Osteocyte (in vitro differentiated cells): ENCODE results near the gene CSE1L. TPM values are rescaled to one million over a fixed set of nuclear protein-coding genes. Genes with fewer than 3 reads are reported as not detected.
"Not testable (repeated sequence)": the region's sequence is repeated elsewhere in the genome, so short reads cannot be mapped to it uniquely, and the experiment has no call there.

Experiments
- DNase-seq: peaks from one replicate; pipeline ENCODE4 v3.0.0; 2021; ENCODE audit warnings: mixed read lengths; ENCODE audit not compliant: unreplicated experiment; ENCODE audit errors: extremely low spot score
- H3K27ac Mint-ChIP-seq: one replicate; pipeline ENCODE4 v1.8.0; 2021; ENCODE audit warnings: mild to moderate bottlenecking, mixed read lengths; ENCODE audit not compliant: unreplicated experiment
- H3K27me3 Mint-ChIP-seq: one replicate; pipeline ENCODE4 v1.8.0; 2021; ENCODE audit warnings: mixed read lengths; ENCODE audit not compliant: unreplicated experiment
- H3K36me3 Mint-ChIP-seq: one replicate; pipeline ENCODE4 v1.8.0; 2021; ENCODE audit warnings: mixed read lengths; ENCODE audit not compliant: unreplicated experiment
- H3K4me1 Mint-ChIP-seq: one replicate; pipeline ENCODE4 v1.8.0; 2021; ENCODE audit warnings: mixed read lengths; ENCODE audit not compliant: unreplicated experiment
- H3K4me3 Mint-ChIP-seq: one replicate; pipeline ENCODE4 v1.8.0; 2021; ENCODE audit warnings: mild to moderate bottlenecking, moderate library complexity, mixed read lengths; ENCODE audit not compliant: unreplicated experiment
- H3K9me3 Mint-ChIP-seq: one replicate; pipeline ENCODE4 v1.8.0; 2021; ENCODE audit warnings: mixed read lengths; ENCODE audit not compliant: unreplicated experiment
- CTCF ChIP-seq: fragments of 200-600 bp; sonication (generic); IDR thresholded peaks from 2 replicates; pipeline ENCODE4 v1.5.0; 2021; ENCODE audit warnings: antibody characterized with exemption, mild to moderate bottlenecking, moderate library complexity
- total RNA-seq: library from RNA; stranded (reverse); gene quantifications from 2 replicates; pipeline ENCODE4 v1.2.1, GENCODE V29; 2021

Gene CSE1L
- total RNA-seq, 1 donor from 2014 or later, result 49.0 TPM

- H3K4me3 Mint-ChIP-seq, result no peak overlapping the region
- H3K4me1 Mint-ChIP-seq, result no peaks in the 10 kb centered on the region
- no peak overlapping the region for H3K27ac Mint-ChIP-seq
- peaks cover 13% of the 10 kb centered on the region for H3K36me3 Mint-ChIP-seq
- H3K27me3 Mint-ChIP-seq, result no peaks in the 10 kb centered on the region
- no peak for TF ChIP-seq CTCF
- DNase-seq, result no peak
- no peaks in the 10 kb centered on the region for H3K9me3 Mint-ChIP-seq
Measured at GRCh38 chr20:49063279-49063678, 17.2 kb downstream of the CSE1L start.

GRCh38 chr20:49074521-49074920, 28.4 kb downstream of the CSE1L start:
- no peak for TF ChIP-seq CTCF
- H3K27ac Mint-ChIP-seq, result no peak overlapping the region
- no peaks in the 10 kb centered on the region for H3K27me3 Mint-ChIP-seq
- H3K4me1 Mint-ChIP-seq, result no peaks in the 10 kb centered on the region
- H3K36me3 Mint-ChIP-seq, result peaks cover 27% of the 10 kb centered on the region
- H3K9me3 Mint-ChIP-seq, result no peaks in the 10 kb centered on the region
- DNase-seq, result no peak
- no peak overlapping the region for H3K4me3 Mint-ChIP-seq

- no peak overlapping the region for H3K4me3 Mint-ChIP-seq
- TF ChIP-seq CTCF, result no peak
- no peaks in the 10 kb centered on the region for H3K27me3 Mint-ChIP-seq
- no peak overlapping the region for H3K27ac Mint-ChIP-seq
- no peak for DNase-seq
- no peaks in the 10 kb centered on the region for H3K9me3 Mint-ChIP-seq
- H3K36me3 Mint-ChIP-seq, result peaks cover 32% of the 10 kb centered on the region
- no peaks in the 10 kb centered on the region for H3K4me1 Mint-ChIP-seq
Measured at GRCh38 chr20:49078310-49078709, 32.2 kb downstream of the CSE1L start.

- not testable (repeated sequence) for H3K4me1 Mint-ChIP-seq, H3K9me3 Mint-ChIP-seq, DNase-seq, H3K4me3 Mint-ChIP-seq, H3K27ac Mint-ChIP-seq, H3K27me3 Mint-ChIP-seq
- H3K36me3 Mint-ChIP-seq, result peaks cover 36% of the 10 kb centered on the region
Measured at GRCh38 chr20:49082295-49082694, 36.2 kb downstream of the CSE1L start.

GRCh38 chr20:49091104-49091503, 45.0 kb downstream of the CSE1L start:
- no peak for DNase-seq
- H3K27me3 Mint-ChIP-seq, result no peaks in the 10 kb centered on the region
- no peaks in the 10 kb centered on the region for H3K9me3 Mint-ChIP-seq
- no peak for TF ChIP-seq CTCF
- H3K36me3 Mint-ChIP-seq, result peaks cover 44% of the 10 kb centered on the region
- H3K27ac Mint-ChIP-seq, result no peak overlapping the region
- no peak overlapping the region for H3K4me3 Mint-ChIP-seq
- no peaks in the 10 kb centered on the region for H3K4me1 Mint-ChIP-seq

- no peak for DNase-seq
- no peak for TF ChIP-seq CTCF
- Mint-ChIP-seq H3K36me3 (peaks cover 50% of the 10 kb centered on the region), H3K4me1 (no peaks in the 10 kb centered on the region), H3K27me3 (no peaks in the 10 kb centered on the region), H3K9me3 (no peaks in the 10 kb centered on the region), H3K27ac (no peak overlapping the region), H3K4me3 (no peak overlapping the region)
Measured at GRCh38 chr20:49091762-49092161, 45.6 kb downstream of the CSE1L start.
